Activated CD4-positive, alpha-beta T cell treated with anti-CD3 and anti-CD28 coated beads, Interleukin-2, amount 10 ng/mL, durations not matched to agents 7 days and 5 days (primary cell): ENCODE data around the gene ZNF414. TPM values are rescaled to one million over a fixed set of nuclear protein-coding genes. Genes with fewer than 3 reads are reported as not detected.

Experiments
- CTCF ChIA-PET: fragments of 350-600 bp; sonication (Branson Sonifier 250); formaldehyde crosslinking; loops from one replicate; lab custom pipeline; 2021; ENCODE audit warnings: antibody characterized with exemption; lab: Charles Lee
- POLR2A ChIA-PET: fragments of 350-600 bp; sonication (Branson Sonifier 250); formaldehyde crosslinking; loops from one replicate; lab custom pipeline; 2021; ENCODE audit warnings: antibody characterized with exemption; lab: Charles Lee
- DNase-seq: peaks from one replicate; pipeline ENCODE4 v3.0.0-alpha.2; 2020
- H3K27ac Mint-ChIP-seq: one replicate; pipeline ENCODE4 v1.8.0; 2021; ENCODE audit warnings: mild to moderate bottlenecking, moderate library complexity, mixed read lengths
- H3K27me3 Mint-ChIP-seq: one replicate; pipeline ENCODE4 v1.8.0; 2021; ENCODE audit warnings: mixed read lengths
- H3K36me3 Mint-ChIP-seq: one replicate; pipeline ENCODE4 v1.8.0; 2021; ENCODE audit warnings: low read depth, mixed read lengths
- H3K4me1 Mint-ChIP-seq: one replicate; pipeline ENCODE4 v1.8.0; 2021; ENCODE audit warnings: mixed read lengths
- H3K4me3 Mint-ChIP-seq: one replicate; pipeline ENCODE4 v1.8.0; 2021; ENCODE audit warnings: mild to moderate bottlenecking, moderate library complexity, mixed read lengths
- H3K9me3 Mint-ChIP-seq: one replicate; pipeline ENCODE4 v1.8.0; 2021; ENCODE audit warnings: mixed read lengths
- total RNA-seq, 2 experiments: library from RNA; stranded (reverse); gene quantifications; one replicate each; pipeline ENCODE4 v1.2.3, GENCODE V29; 2021

The ZNF414 gene
- total RNA-seq, 2 experiments from 2014 or later, result 46.8 to 47.3 TPM

GRCh38 chr19:8486661-8487136 is 27.3 kb downstream of the ZNF414 start:
- no peak for DNase-seq
- H3K36me3 Mint-ChIP-seq, result peaks cover 60% of the 10 kb centered on the region
- H3K27me3 Mint-ChIP-seq, result no peaks in the 10 kb centered on the region
- peak overlapping the region; percentile 90 for H3K27ac Mint-ChIP-seq
- no peaks in the 10 kb centered on the region for H3K9me3 Mint-ChIP-seq
- ChIA-PET POLR2A (interaction anchor here (1.3 kb wide), 1 partner anchor 27 kb away, joined by 7 read pairs; the partner anchor contains the start of gene ZNF414), CTCF (interaction anchor here (1.0 to 2.3 kb wide), 6 partner anchors 19 to 94 kb away, joined by 3 to 8 read pairs (median 3); partner anchors contain the start of gene ZNF414)
- H3K4me1 Mint-ChIP-seq, result peaks cover 56% of the 10 kb centered on the region
- peak overlapping the region; percentile 55 for H3K4me3 Mint-ChIP-seq

- Mint-ChIP-seq H3K27ac (peak overlapping the region; percentile 69), H3K27me3 (no peaks in the 10 kb centered on the region), H3K9me3 (no peaks in the 10 kb centered on the region), H3K36me3 (peaks cover 68% of the 10 kb centered on the region), H3K4me3 (no peak overlapping the region), H3K4me1 (peaks cover 65% of the 10 kb centered on the region)
- POLR2A ChIA-PET, result no interaction called here
- DNase-seq, result no peak
- CTCF ChIA-PET, result interaction anchor here (1.0 to 2.3 kb wide), 3 partner anchors 19 to 95 kb away, joined by 3 to 8 read pairs (median 3); no protein-coding TSS in a partner anchor
Measured at GRCh38 chr19:8485561-8486371, 28.2 kb downstream of the ZNF414 start.

GRCh38 chr19:8484331-8484894 is 29.6 kb downstream of the ZNF414 start:
- DNase-seq, result no peak
- H3K9me3 Mint-ChIP-seq, result no peaks in the 10 kb centered on the region
- peaks cover 70% of the 10 kb centered on the region for H3K4me1 Mint-ChIP-seq
- no peak overlapping the region for H3K4me3 Mint-ChIP-seq
- CTCF ChIA-PET, result interaction anchor here (1.0 to 1.5 kb wide), 4 partner anchors 13 to 102 kb away, joined by 3 to 5 read pairs (median 4); no protein-coding TSS in a partner anchor
- peaks cover 66% of the 10 kb centered on the region for H3K36me3 Mint-ChIP-seq
- no peak overlapping the region for H3K27ac Mint-ChIP-seq
- no peaks in the 10 kb centered on the region for H3K27me3 Mint-ChIP-seq
- POLR2A ChIA-PET, result no interaction called here

GRCh38 chr19:8483165-8483564 is 30.8 kb downstream of the ZNF414 start:
- CTCF ChIA-PET, result interaction anchor here (1.0 to 1.4 kb wide), 2 partner anchors 15 to 103 kb away, joined by 3 to 4 read pairs; no protein-coding TSS in a partner anchor
- H3K4me3 Mint-ChIP-seq, result no peak overlapping the region
- peaks cover 67% of the 10 kb centered on the region for H3K36me3 Mint-ChIP-seq
- no peaks in the 10 kb centered on the region for H3K27me3 Mint-ChIP-seq
- DNase-seq, result no peak
- peak overlapping the region; percentile 68 for H3K27ac Mint-ChIP-seq
- no peaks in the 10 kb centered on the region for H3K9me3 Mint-ChIP-seq
- H3K4me1 Mint-ChIP-seq, result peaks cover 77% of the 10 kb centered on the region
- POLR2A ChIA-PET, result no interaction called here

GRCh38 chr19:8482696-8483095 is 31.3 kb downstream of the ZNF414 start:
- Mint-ChIP-seq H3K36me3 (peaks cover 68% of the 10 kb centered on the region), H3K4me1 (peaks cover 77% of the 10 kb centered on the region), H3K4me3 (no peak overlapping the region), H3K9me3 (no peaks in the 10 kb centered on the region), H3K27ac (peak overlapping the region; percentile 68), H3K27me3 (no peaks in the 10 kb centered on the region)
- DNase-seq, result no peak
- POLR2A ChIA-PET, result no interaction called here
- CTCF ChIA-PET, result interaction anchor here (1.4 kb wide), 1 partner anchor 104 kb away, joined by 3 read pairs; no protein-coding TSS in a partner anchor

GRCh38 chr19:8481616-8482015 is 32.4 kb downstream of the ZNF414 start:
- DNase-seq, result no peak
- Mint-ChIP-seq H3K36me3 (peaks cover 65% of the 10 kb centered on the region), H3K4me3 (no peak overlapping the region), H3K27ac (peak overlapping the region; percentile 67), H3K27me3 (no peaks in the 10 kb centered on the region), H3K4me1 (peaks cover 76% of the 10 kb centered on the region), H3K9me3 (no peaks in the 10 kb centered on the region)
- POLR2A ChIA-PET, result no interaction called here
- CTCF ChIA-PET, result interaction anchor here (0.7 to 1.3 kb wide), 3 partner anchors 17 to 134 kb away, joined by 4 read pairs; no protein-coding TSS in a partner anchor

GRCh38 chr19:8481201-8481600 is 32.8 kb downstream of the ZNF414 start:
- Mint-ChIP-seq H3K9me3 (no peaks in the 10 kb centered on the region), H3K4me1 (peaks cover 75% of the 10 kb centered on the region), H3K4me3 (no peak overlapping the region), H3K27me3 (no peaks in the 10 kb centered on the region), H3K36me3 (peaks cover 65% of the 10 kb centered on the region), H3K27ac (peak overlapping the region; percentile 67)
- ChIA-PET CTCF (interaction anchor here (0.7 to 1.3 kb wide), 5 partner anchors 14 to 134 kb away, joined by 3 to 4 read pairs (median 4); partner anchors contain the start of gene MARCHF2), POLR2A (no interaction called here)
- DNase-seq, result no peak

- Mint-ChIP-seq H3K4me1 (peaks cover 81% of the 10 kb centered on the region), H3K27ac (peak overlapping the region; percentile 74), H3K4me3 (peak overlapping the region; percentile 20), H3K36me3 (peaks cover 71% of the 10 kb centered on the region), H3K9me3 (no peaks in the 10 kb centered on the region), H3K27me3 (no peaks in the 10 kb centered on the region)
- ChIA-PET POLR2A (no interaction called here), CTCF (interaction anchor here (1.2 to 1.6 kb wide), 3 partner anchors 20 to 102 kb away, joined by 3 to 4 read pairs (median 3); no protein-coding TSS in a partner anchor)
- DNase-seq, result no peak
Measured at GRCh38 chr19:8478598-8478997, 35.4 kb downstream of the ZNF414 start.

GRCh38 chr19:8477889-8478288 is 36.1 kb downstream of the ZNF414 start:
- POLR2A ChIA-PET, result no interaction called here
- H3K4me3 Mint-ChIP-seq, result peak overlapping the region; percentile 10
- H3K27ac Mint-ChIP-seq, result peak overlapping the region; percentile 74
- DNase-seq, result no peak
- H3K4me1 Mint-ChIP-seq, result peaks cover 85% of the 10 kb centered on the region
- H3K9me3 Mint-ChIP-seq, result no peaks in the 10 kb centered on the region
- H3K27me3 Mint-ChIP-seq, result no peaks in the 10 kb centered on the region
- H3K36me3 Mint-ChIP-seq, result peaks cover 73% of the 10 kb centered on the region
- CTCF ChIA-PET, result interaction anchor here (1.2 to 1.5 kb wide), 2 partner anchors 20 to 103 kb away, joined by 3 to 4 read pairs; no protein-coding TSS in a partner anchor

GRCh38 chr19:8476524-8476923 is 37.4 kb downstream of the ZNF414 start:
- H3K27me3 Mint-ChIP-seq, result no peaks in the 10 kb centered on the region
- H3K36me3 Mint-ChIP-seq, result peaks cover 74% of the 10 kb centered on the region
- H3K9me3 Mint-ChIP-seq, result no peaks in the 10 kb centered on the region
- CTCF ChIA-PET, result interaction anchor here (1.1 kb wide), 1 partner anchor 14 kb away, joined by 4 read pairs; no protein-coding TSS in a partner anchor
- H3K4me1 Mint-ChIP-seq, result peaks cover 82% of the 10 kb centered on the region
- H3K4me3 Mint-ChIP-seq, result no peak overlapping the region
- POLR2A ChIA-PET, result no interaction called here
- no peak overlapping the region for H3K27ac Mint-ChIP-seq
- DNase-seq, result no peak

GRCh38 chr19:8475005-8475404 is 39.0 kb downstream of the ZNF414 start:
- H3K4me1 Mint-ChIP-seq, result peaks cover 82% of the 10 kb centered on the region
- H3K9me3 Mint-ChIP-seq, result no peaks in the 10 kb centered on the region
- CTCF ChIA-PET, result interaction anchor here (0.6 kb wide), 1 partner anchor 671 kb away, joined by 3 read pairs; no protein-coding TSS in a partner anchor
- H3K27me3 Mint-ChIP-seq, result no peaks in the 10 kb centered on the region
- H3K4me3 Mint-ChIP-seq, result no peak overlapping the region
- H3K36me3 Mint-ChIP-seq, result peaks cover 76% of the 10 kb centered on the region
- no peak for DNase-seq
- POLR2A ChIA-PET, result no interaction called here
- H3K27ac Mint-ChIP-seq, result no peak overlapping the region

- ChIA-PET POLR2A (no interaction called here), CTCF (interaction anchor here (0.6 to 1.0 kb wide), 3 partner anchors 47 to 979 kb away, joined by 3 read pairs; no protein-coding TSS in a partner anchor)
- Mint-ChIP-seq H3K36me3 (peaks cover 82% of the 10 kb centered on the region), H3K27ac (peak overlapping the region; percentile 61), H3K4me1 (peaks cover 87% of the 10 kb centered on the region), H3K27me3 (no peaks in the 10 kb centered on the region), H3K4me3 (peak overlapping the region; percentile 12), H3K9me3 (no peaks in the 10 kb centered on the region)
- no peak for DNase-seq
Measured at GRCh38 chr19:8473648-8474476, 40.1 kb downstream of the ZNF414 start.
